HG03439 (cell line): ENCODE results near the gene SAMD1.
"Not testable (repeated sequence)": the region's sequence is repeated elsewhere in the genome, so short reads cannot be mapped to it uniquely, and the experiment has no call there.

ENCODE experiments used
- ATAC-seq: cut with Tn5 transposase; IDR thresholded peaks from one replicate; pipeline ENCODE4 v1.9.1; 2021; ENCODE audit warnings: mild to moderate bottlenecking, moderate library complexity; ENCODE audit not compliant: unreplicated experiment

Gene SAMD1

GRCh38 chr19:14061751-14062557, 28.6 kb downstream of the SAMD1 start, which contains the start of gene PALM3:
TSS of gene PALM3 (minus strand) at chr19:14062076. CDS start at chr19:14061980, 96 bp downstream.
- ATAC-seq = no peak

GRCh38 chr19:14061081-14061749, 29.3 kb downstream of the SAMD1 start:
- no peak for ATAC-seq

DNA sequence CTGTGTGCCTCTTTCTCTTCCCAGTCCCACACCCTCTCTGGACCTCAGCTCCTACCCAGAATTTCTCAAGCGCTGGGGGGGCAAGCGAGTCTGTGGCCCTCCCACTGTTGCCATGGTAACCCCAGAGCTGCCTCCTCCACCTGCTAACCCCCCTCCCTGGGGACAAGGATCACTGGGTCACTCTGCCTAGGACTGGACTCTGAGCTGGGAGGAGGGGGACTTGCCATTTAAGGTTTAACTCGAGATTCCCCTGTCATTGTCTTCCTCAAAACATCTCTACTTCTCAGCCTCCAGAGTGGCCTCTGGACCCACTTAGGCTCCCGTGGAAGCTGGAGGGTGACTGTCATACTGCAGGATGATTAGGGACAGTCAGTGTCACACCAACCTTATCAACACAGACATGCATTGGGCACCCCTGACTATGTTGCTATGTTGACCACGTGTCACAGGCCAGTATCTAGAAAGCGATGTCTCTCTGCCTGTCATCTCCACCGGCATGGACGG, 30.8 kb downstream of the SAMD1 start:
- ATAC-seq = no peak

DNA sequence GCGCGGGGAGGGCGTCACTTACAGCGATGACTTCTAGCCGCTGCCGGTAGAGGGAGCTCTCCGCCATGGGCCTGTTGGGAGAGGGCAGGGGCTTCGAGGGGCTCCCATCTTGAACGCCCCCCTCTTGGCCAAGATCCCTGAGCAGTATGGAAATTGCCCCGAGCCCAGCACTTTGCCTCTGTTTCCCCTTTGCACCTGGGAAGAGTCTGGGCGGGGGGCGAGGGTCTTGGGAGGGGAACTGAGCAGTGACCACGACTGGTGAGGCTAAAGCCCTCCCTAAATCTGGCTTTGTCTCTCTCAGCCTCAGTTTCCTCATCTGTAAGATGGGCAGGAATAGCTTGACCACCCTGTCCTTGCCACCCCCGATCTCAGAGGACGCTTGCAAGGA, 31.5 kb downstream of the SAMD1 start:
- no peak for ATAC-seq

DNA sequence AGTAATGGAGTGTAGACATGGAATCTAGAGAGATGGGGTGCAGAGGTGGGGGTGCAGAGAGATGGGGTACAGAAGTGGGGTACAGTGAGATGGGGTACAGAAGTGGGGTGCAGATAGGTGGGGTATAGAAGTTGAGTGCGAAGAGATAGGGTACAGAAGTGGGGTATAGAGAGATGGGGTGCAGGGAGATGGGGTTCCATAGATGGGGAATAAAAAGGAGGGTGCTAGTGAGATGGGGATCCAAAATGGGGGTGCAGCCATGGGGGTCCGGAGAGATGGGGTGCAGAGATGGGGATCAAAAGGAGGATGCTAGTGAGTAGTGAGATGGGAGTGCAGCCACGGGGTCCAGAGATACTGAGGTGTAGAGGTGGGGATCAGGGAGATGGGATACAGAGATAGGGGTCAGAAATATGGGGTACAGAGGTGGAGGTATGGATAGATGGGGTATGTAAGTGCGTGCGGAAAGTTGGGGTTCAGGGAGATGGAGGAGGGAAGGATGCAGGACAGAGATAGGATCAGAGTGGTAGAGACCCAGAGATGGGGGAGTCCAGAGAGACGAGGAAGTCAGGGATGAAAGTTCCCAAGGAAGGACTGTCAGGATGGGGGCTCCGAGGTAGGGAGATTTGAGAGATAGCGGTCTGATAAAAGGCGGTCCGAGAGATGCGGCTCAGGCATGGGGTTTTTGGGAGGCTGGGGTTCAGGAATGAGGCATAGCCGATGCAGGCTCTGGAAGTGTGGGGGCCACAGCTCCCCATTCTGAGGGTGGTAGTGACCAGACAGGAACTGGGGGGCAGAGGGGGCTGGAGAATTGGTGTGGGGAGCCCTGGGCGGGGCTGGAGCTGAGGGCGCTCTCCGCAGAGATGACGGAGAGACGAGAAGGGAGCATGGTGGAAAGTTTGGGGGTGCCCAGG, 32.1 kb downstream of the SAMD1 start:
- no peak for ATAC-seq

DNA sequence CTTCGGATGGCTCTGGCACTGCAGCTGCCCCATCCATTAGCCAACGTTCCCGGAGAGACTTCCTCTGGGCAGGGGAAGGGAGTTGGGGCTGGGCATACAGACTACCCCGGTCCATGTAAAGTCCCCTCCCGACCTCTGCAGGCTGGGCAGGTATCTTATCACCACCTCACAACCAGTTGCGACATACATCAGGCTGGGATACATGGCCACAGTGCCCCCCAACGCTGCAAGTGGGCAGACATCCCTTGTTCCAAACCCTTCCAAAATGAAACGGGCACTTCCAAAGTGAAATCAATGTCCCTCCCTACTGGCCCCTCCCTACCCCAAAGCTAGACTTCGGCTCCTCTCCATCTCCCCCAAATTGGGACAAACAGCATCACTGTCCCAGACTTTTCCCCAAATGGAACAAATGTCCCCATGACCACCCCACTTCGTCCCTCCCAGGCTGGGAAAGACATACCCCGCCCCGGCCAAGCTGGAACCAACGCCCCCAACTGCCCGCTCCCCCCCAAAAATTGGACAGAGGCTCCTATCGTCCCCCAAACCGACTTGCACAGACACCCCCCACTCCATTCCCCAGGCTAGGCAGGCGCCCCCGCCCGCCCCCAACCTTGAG, 33.7 kb downstream of the SAMD1 start:
- no peak for ATAC-seq

DNA sequence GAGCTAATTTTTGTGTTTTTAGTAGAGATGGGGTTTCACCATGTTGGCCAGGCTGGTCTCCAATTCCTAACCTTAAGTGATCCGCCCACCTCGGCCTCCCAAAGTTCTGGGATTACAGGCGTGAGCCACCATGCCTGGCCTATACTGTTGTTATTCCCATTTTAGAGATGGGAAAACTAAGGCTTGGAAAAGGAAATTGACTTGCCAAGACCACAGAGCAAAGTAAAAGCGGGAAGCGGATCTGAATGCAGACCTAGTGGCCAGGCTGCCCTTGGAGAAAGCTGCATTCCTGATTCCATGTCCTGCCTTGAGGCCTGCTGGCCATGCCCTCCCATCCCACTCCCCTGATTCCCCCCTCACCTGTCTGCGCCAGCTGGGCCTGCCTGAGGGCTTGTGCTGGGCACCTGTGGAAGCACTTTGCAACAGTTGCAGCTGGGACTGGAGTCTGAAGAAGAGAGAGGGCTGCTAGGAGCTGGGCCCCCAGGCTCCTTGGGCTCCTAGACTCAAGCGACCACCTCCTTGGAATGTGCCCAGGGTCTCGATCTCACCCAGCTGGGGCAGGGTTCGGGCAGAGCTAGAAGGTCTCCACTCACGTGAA, 34.4 kb downstream of the SAMD1 start:
- ATAC-seq = no peak

DNA sequence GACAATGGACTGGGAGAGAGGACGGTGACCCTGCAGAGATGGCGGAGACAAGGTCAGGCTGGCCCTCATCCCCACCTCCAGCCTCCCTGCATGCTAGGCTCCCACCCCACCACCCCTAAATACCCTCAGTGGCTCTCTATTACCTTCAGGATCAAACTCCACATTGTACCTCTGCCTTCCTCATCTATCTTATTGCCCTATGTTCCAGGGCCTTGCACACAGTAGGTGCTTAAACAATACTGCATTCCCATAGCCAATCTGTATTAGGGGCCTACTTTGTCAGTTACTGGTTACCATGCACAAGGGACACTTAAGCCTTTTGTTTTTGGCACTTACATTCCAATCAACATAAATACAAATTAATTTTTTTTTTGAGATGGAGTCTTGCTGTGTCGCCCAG, 35.2 kb downstream of the SAMD1 start:
- no peak for ATAC-seq

DNA sequence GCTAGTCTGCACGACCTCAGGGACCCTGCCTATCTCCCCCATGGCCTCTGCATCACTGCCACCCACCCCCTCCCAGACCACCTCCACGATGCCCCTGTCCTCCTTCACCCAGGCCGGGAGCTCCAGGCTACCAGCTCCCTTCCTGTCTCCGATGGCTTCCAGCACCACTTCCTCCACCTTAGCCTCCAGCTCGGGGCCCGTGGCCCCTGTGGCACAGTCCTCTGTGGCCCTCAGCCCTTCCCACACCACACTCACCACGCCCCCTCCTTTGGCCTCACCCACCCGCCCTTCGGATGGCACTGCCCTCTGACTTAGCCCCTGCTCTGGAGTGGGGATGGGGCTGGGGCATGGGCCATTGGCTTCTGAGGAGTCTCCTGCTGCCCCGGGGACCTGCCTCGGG, 35.8 kb downstream of the SAMD1 start:
- ATAC-seq = no peak

GRCh38 chr19:14054099-14054498, 36.5 kb downstream of the SAMD1 start:
- no peak for ATAC-seq

- no peak for ATAC-seq
These were observed 37.1 kb downstream of the SAMD1 start for GRCh38 chr19:14053500-14053899.

DNA sequence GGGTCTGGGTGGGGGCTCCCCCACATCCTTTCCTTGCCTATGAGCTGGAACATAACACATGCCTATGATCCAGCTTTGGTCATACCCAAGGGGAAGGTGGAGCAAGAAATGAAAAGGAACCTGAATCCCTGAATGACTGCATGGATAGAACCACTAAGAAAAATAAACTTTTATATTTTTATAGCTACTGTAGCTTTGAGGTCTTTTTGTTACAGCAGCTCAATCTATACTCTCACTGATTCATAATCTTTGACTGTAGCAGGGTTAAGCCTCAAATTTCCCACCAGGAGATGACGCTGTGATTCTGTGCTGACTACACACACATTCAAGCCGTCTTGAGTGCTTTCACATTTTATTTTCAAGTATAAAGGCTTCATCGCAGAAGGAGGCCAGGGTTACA, 37.5 kb downstream of the SAMD1 start:
- ATAC-seq = no peak

- no peak for ATAC-seq
These were observed 38.1 kb downstream of the SAMD1 start for GRCh38 chr19:14052470-14052869.

DNA sequence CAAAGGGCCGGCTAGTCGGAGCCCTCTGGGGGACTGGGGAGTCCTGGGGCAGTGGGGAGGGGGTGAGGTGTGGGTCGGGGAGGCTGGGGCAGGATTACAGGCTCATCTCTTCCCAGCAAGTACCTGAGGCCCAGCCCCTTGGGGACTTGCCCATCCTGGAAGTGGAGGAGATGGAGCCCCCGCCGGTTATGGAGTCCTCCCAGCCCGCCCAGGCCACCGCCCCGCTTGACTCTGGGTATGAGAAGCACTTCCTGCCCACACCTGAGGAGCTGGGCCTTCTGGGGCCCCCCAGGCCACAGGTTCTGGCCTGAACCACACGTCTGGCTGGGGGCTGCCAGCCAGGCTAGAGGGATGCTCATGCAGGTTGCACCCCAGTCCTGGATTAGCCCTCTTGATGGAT, 38.6 kb downstream of the SAMD1 start:
- no peak for ATAC-seq

DNA sequence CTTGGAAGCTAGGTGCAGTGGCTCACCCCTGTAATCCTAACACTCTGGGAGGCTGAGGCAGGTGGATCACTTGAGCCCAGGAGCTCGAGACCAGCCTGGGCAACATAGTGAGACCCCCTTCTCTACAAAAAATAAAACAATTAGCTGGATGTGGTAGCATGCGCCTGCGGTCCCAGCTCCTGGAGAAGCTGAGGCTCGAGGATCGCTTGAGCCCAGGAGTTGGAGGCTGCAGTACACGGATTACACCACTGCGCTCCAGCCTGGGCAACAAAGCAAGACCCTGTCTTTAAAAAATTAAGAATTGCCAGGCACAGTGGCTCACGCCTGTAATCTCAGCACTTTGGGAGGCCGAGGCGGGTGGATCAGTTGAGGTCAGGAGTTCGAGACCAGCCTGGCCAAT, 39.6 kb downstream of the SAMD1 start:
- ATAC-seq = not testable (repeated sequence)

DNA sequence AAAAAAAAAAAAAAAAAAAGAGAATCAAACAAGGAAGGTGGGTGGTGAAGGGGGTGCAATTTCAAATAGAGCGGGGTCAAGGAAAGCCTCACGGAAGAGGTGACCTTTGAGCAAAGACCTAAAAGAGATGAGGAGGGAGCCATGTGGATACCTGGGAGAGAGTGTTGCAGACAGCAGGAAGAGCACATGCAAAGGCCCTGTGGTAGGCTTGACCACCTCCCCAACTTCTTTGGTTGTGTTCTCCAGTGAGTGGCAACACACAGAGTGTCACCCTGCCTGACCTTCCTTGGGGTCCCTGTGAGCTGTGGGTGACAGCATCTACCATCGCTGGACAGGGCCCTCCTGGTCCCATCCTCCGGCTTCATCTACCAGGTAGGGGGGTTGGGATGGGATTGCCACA, 40.0 kb downstream of the SAMD1 start:
- no peak for ATAC-seq

DNA sequence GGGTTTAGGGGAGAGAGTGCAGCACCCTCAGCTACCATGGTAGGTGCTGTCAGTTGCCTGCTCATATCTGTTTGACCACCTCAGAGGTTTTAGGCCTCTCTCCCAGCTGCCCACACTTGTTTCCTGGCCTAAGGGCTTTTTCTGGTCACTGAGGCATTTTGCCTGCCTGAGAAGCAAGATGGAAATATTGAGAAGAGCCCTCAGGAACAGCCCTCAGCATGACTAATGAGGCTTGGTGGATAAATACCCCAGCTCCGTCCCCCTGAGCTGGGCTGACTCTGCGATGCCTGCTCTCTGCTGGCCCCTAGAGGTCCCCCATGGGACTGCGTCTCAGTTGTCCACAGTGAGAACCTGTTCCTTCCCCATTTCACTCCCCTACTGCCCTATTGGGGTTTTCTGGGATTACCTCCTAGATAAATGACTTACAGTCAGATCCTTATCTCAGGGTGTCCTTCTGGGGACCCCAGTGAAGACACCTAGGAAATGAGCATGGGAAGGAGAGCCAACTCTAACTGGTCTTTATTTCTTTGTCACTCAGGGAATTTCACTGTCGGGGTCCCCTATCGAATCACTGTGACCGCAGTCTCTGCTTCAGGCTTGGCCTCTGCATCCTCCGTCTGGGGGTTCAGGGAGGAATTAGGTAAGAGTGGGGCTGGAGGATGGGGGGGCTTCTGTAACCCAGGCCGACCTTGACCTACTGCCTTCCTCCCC, 42.0 kb downstream of the SAMD1 start:
- no peak for ATAC-seq

DNA sequence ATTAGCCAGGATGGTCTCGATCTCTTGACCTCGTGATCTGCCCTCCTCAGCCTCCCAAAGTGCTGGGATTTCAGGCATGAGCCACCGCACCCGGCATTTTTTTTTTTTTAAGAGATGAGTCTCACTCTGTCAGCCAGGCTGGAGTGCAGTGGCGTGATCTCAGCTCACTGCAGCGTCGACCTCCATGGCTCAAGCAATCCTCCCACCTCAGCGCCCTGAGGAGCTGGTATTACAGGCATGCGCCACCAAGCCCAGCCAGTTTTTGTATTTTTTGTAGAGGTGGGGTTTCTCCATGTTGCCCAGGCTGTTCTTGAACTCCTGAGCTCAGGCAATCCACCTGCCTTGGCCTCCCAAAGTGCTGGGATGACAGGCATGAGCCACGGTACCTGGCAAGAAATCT, 42.7 kb downstream of the SAMD1 start:
- ATAC-seq = not testable (repeated sequence)

DNA sequence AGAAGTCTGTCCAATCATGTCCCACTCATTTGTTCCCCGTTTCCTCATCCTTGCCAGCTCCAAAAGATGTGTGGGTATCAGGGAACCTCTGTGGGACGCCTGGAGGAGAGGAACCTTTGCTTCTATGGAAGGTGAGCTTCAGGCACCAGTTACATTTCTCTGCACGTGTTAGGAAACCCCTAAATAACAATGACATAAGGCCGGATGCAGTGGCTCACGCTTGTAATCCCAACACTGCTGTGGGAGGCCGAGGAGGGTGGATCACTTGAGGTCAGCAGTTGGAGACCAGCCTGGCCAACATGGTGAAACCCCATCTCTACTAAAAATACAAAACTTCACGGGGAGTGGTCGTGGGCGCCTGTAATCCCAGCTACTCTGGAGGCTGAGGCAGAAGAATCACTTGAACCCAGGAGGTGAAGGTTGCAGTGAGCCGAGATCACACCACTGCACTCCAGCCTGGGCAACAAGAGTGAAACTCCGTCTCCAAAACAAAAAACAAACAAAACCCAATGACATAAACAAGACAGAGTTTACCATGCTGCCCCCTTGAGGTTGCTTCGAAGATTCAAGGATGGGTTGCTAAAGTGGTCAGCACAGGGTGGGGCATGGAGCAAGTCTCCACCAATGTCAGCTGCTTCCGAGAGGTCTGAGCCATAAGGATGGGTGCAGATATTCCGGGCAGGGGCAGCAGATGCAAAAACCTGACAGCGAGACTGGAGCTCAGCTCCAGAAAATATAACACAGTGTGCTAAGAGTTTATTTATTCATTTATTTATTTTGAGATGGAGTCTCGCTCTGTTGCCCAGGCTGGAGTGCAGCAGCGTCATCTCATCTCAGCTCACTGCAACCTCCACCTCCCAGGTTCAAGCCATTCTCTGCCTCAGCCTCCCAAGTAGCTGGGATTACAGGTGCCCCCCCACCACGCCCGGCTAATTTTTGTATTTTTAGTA, 47.6 kb downstream of the SAMD1 start:
- ATAC-seq = not testable (repeated sequence)
